Neural progenitor cell (in vitro differentiated cells): ENCODE results near the gene UCP1.

Experiments used
- CTCF ChIP-seq: fragments of 200-600 bp; sonication (generic); IDR thresholded peaks from 2 replicates; pipeline ENCODE4 v1.5.1; 2017; ENCODE audit warnings: antibody characterized with exemption, mild to moderate bottlenecking
- EZH2 ChIP-seq: fragments of 200-600 bp; sonication (generic); IDR thresholded peaks from 2 replicates; pipeline ENCODE4 v1.6.1; 2017; ENCODE audit warnings: antibody characterized with exemption, mild to moderate bottlenecking, moderate library complexity

GRCh38 chr4:140557831-140558435 lies 10.8 kb downstream of the UCP1 start:
- no peak for TF ChIP-seq CTCF
- no peak for TF ChIP-seq EZH2
